Nephron (organoid): Measurements from ENCODE around the gene TAF13.

ENCODE experiments used
- H3K27ac Mint-ChIP-seq, 3 experiments: 2 replicates each; pipeline ENCODE4 v1.8.0; 2020; ENCODE audit warnings: mixed read lengths in 3 of 3, mild to moderate bottlenecking in 2 of 3, moderate library complexity in 1 of 3
- H3K27me3 Mint-ChIP-seq: 2 replicates; pipeline ENCODE4 v1.8.0; 2021; ENCODE audit warnings: low read depth, mild to moderate bottlenecking, moderate library complexity, mixed read lengths
- H3K36me3 Mint-ChIP-seq: 2 replicates; pipeline ENCODE4 v1.8.0; 2020; ENCODE audit warnings: low read depth, mixed read lengths
- H3K4me1 Mint-ChIP-seq: 2 replicates; pipeline ENCODE4 v1.8.0; 2020; ENCODE audit warnings: mixed read lengths
- H3K4me3 Mint-ChIP-seq, 3 experiments: 2 replicates each; pipeline ENCODE4 v1.8.0; 2020; ENCODE audit warnings: mild to moderate bottlenecking in 3 of 3, mixed read lengths in 3 of 3, moderate library complexity in 2 of 3
- H3K9me3 Mint-ChIP-seq: 2 replicates; pipeline ENCODE4 v1.8.0; 2020; ENCODE audit warnings: mixed read lengths
- TF ChIP-seq, protein P1 (sequence below), 3 experiments: fragments of 200-600 bp; sonication (generic); IDR thresholded peaks; one replicate each; pipeline ENCODE4 v1.5.0; 2021; ENCODE audit warnings: antibody characterized with exemption in 3 of 3; ENCODE audit not compliant: unreplicated experiment in 3 of 3

The TAF13 gene

DNA sequence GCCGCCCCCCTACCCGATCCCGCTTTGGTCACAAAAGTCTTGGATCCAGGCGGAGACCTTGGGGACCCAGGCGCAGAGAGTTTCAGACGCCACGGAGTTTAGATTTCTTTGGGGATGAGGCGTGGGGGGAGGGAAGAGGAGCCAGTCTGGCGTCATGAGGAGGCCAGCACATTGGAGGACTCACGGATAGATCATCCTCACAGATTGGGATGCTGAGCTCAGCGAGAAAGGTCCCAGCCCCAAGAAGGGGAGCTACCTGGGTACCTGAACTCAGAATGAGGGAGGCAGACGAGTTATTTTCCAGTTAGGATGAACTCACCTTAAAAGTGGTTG is 38.5 kb upstream of the TAF13 start:
- TF ChIP-seq, protein P1, sequence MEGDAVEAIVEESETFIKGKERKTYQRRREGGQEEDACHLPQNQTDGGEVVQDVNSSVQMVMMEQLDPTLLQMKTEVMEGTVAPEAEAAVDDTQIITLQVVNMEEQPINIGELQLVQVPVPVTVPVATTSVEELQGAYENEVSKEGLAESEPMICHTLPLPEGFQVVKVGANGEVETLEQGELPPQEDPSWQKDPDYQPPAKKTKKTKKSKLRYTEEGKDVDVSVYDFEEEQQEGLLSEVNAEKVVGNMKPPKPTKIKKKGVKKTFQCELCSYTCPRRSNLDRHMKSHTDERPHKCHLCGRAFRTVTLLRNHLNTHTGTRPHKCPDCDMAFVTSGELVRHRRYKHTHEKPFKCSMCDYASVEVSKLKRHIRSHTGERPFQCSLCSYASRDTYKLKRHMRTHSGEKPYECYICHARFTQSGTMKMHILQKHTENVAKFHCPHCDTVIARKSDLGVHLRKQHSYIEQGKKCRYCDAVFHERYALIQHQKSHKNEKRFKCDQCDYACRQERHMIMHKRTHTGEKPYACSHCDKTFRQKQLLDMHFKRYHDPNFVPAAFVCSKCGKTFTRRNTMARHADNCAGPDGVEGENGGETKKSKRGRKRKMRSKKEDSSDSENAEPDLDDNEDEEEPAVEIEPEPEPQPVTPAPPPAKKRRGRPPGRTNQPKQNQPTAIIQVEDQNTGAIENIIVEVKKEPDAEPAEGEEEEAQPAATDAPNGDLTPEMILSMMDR (IDR thresholded peaks at IDR 0.05; ENCODE audit: unreplicated experiment in 3 of 3) = no peak
- peaks cover 11% of the 10 kb centered on the region for H3K4me1 Mint-ChIP-seq
- no peak overlapping the region for H3K27ac Mint-ChIP-seq
- H3K36me3 Mint-ChIP-seq = no peaks in the 10 kb centered on the region
- H3K4me3 Mint-ChIP-seq = peak overlapping the region; percentile 11 to 63 (median 21)
- no peaks in the 10 kb centered on the region for H3K9me3 Mint-ChIP-seq
- H3K27me3 Mint-ChIP-seq = peaks cover 79% of the 10 kb centered on the region

DNA sequence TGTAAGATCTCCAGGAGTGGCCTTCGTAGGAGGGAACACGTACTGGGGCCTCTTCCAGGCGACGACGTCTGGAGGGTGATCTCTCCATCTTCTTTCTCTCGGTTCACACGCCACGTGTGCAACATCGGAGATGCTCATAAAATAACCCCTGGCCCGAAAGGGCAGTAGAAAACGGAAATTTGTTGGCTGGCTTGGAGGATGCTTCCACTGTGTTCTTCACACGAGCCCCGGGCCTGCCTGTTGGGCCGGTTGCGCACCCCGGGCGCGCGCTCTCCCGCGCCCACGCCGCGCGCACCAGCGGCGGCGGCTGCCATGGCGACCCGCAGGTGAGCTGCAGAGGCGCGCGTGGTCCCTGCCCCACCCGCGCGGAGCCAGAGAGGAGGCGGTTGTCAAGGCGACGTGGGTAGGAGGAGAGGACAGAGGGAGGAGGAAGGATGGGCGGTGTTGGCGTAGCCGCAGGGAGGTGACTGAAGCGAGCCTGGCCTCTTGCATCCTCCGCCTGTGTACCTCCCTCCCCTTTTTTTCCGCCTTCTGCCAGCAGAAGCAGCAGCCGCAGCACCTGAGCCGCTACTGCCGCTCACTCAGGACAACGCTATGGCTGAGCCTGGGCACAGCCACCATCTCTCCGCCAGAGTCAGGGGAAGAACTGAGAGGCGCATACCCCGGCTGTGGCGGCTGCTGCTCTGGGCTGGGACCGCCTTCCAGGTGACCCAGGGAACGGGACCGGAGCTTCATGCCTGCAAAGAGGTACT is 38.0 kb upstream of the TAF13 start, which contains the start of gene ELAPOR1:
TSS of gene ELAPOR1 (plus strand) at position 526 of the 752 bp plus-strand sequence. CDS start at position 595, 69 bp downstream.
- H3K9me3 Mint-ChIP-seq = no peaks in the 10 kb centered on the region
- H3K27me3 Mint-ChIP-seq = peaks cover 79% of the 10 kb centered on the region
- no peaks in the 10 kb centered on the region for H3K36me3 Mint-ChIP-seq
- peak within 1 kb of the TSS; percentile 79 to 80 (median 80) for H3K4me3 Mint-ChIP-seq
- peaks cover 11% of the 10 kb centered on the region for H3K4me1 Mint-ChIP-seq
- H3K27ac Mint-ChIP-seq = no peak within 1 kb of the TSS
- TF ChIP-seq, protein P1 (IDR thresholded peaks at IDR 0.05; ENCODE audit: unreplicated experiment in 3 of 3) = no peak

DNA sequence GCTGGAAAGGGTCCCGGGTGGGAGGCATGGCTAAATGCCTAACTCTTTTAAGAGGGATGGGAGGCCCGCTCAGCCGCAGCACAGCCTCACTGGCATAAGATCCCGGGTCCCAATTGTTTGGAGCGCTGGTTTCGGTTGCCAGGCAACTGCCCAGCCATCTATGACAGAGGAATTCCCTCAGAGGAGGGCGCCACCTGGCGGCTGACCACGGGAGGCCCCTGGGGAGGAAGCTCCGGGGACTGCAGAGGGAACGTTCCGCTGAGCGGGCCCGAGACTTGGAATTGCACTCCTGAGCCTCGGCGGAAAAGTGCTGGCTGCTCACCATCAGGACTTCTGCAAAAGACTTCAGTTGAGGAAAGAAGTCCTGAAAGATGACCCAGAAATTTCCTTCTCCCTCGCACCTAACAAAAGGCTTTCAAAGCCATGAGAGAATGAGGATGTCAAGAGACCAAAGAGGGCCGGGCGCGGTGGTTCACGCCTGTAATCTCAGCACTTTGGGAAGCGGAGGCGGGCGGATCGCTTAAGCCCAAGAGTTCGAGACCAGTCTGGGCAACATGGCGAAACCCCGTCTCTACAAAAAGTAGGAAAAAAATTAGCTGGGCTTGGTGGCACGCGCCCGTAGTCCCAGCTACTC is 37.0 kb upstream of the TAF13 start:
- peak overlapping the region; percentile 79 to 80 (median 80) for H3K4me3 Mint-ChIP-seq

DNA sequence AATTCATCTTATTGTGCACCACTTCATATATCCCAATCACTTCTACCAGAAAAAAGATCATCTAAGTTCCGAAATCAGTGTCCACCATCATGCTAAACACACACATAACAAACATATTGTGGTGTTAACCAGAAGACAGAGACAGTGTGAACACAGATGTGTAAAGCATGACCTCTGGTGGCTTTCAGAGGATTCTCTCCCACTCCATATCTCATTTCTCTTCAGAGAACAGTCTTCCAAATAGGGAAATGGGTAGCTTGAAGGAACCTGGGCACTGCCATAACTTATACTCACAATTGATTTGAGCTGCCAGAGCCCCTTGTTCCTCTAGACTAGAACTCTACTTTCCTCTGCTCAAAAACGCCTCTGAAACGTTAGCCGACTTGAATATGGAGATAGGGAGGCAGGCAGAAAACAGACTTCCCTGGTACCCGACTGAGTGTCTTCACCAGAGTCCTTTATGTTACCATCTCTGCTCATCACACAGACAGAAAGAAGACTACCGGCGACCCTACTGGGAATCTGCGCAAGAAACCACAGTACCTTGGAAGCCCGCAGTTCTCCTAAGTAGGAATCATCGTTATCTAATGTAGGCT is 36.4 kb upstream of the TAF13 start:
- H3K27me3 Mint-ChIP-seq = peaks cover 71% of the 10 kb centered on the region
- H3K9me3 Mint-ChIP-seq = no peaks in the 10 kb centered on the region
- peaks cover 11% of the 10 kb centered on the region for H3K4me1 Mint-ChIP-seq
- no peaks in the 10 kb centered on the region for H3K36me3 Mint-ChIP-seq
- no peak overlapping the region for H3K27ac Mint-ChIP-seq
- TF ChIP-seq, protein P1 (IDR thresholded peaks at IDR 0.05; ENCODE audit: unreplicated experiment in 3 of 3) = no peak
- H3K4me3 Mint-ChIP-seq = peak overlapping the region; percentile 79 to 80 (median 80)

More for the DNA sequence above, 37.0 kb upstream of the TAF13 start:
- Mint-ChIP-seq H3K9me3 (no peaks in the 10 kb centered on the region), H3K4me1 (peaks cover 11% of the 10 kb centered on the region), H3K36me3 (no peaks in the 10 kb centered on the region), H3K27ac (no peak overlapping the region), H3K27me3 (peaks cover 71% of the 10 kb centered on the region)
- TF ChIP-seq, protein P1 (IDR thresholded peaks at IDR 0.05; ENCODE audit: unreplicated experiment in 3 of 3) = peak; percentile 92 to 98 (median 97)

DNA sequence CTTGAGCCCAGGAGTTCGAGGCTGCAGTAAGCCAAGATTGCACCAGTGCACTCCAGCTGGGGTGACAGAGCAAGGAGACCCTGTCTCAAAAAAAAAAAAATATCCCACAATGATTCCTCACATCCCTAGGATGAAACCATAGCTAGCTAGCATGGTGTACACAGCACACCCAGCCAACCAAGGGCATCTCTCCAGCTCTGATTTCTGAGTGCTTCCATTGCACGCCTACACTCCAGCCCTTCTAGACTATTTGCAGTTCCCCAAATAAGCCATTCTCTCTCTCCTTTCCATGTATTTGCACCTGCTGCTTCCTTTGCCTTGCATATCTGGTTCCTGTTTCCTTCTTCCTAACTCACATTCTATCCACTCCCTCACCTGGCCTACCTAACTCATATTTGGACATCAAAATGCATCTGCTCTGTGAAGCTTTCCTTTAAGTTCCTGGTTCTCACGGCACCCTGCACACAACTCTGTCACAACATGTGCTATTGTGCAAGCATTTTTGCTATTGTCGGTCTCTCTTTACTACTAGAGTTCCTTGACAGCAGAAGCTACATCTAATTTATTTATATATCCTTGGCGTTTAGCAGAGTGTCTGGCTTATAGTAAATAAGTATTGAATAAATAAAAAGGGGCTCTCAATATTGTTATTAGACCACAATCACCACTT is 35.7 kb upstream of the TAF13 start:
- H3K36me3 Mint-ChIP-seq = no peaks in the 10 kb centered on the region
- H3K9me3 Mint-ChIP-seq = no peaks in the 10 kb centered on the region
- no peak overlapping the region for H3K4me3 Mint-ChIP-seq
- TF ChIP-seq, protein P1 (IDR thresholded peaks at IDR 0.05; ENCODE audit: unreplicated experiment in 3 of 3) = no peak
- H3K27ac Mint-ChIP-seq = no peak overlapping the region
- H3K27me3 Mint-ChIP-seq = peaks cover 65% of the 10 kb centered on the region
- peaks cover 11% of the 10 kb centered on the region for H3K4me1 Mint-ChIP-seq
